Mammary epithelial cell (primary cell): ENCODE results near the gene TIMM13.

Experiments used
- CTCF ChIP-seq, 2 donors: IDR thresholded peaks in 1 of 2; conservative IDR thresholded peaks in 1 of 2; 2 replicates each; pipeline ENCODE4 v1.5.1; 2011 to 2012; ENCODE audit warnings: inconsistent platforms in 2 of 2, low read length in 2 of 2, mild to moderate bottlenecking in 2 of 2, control low read depth in 1 of 2, low read depth in 1 of 2; ENCODE audit not compliant: insufficient read depth in 1 of 2; ENCODE audit errors: extremely low read depth in 1 of 2
- EZH2 ChIP-seq: IDR thresholded peaks from 2 replicates; pipeline ENCODE4 v1.6.1; 2012; ENCODE audit warnings: low read length, inconsistent platforms, borderline replicate concordance

DNA sequence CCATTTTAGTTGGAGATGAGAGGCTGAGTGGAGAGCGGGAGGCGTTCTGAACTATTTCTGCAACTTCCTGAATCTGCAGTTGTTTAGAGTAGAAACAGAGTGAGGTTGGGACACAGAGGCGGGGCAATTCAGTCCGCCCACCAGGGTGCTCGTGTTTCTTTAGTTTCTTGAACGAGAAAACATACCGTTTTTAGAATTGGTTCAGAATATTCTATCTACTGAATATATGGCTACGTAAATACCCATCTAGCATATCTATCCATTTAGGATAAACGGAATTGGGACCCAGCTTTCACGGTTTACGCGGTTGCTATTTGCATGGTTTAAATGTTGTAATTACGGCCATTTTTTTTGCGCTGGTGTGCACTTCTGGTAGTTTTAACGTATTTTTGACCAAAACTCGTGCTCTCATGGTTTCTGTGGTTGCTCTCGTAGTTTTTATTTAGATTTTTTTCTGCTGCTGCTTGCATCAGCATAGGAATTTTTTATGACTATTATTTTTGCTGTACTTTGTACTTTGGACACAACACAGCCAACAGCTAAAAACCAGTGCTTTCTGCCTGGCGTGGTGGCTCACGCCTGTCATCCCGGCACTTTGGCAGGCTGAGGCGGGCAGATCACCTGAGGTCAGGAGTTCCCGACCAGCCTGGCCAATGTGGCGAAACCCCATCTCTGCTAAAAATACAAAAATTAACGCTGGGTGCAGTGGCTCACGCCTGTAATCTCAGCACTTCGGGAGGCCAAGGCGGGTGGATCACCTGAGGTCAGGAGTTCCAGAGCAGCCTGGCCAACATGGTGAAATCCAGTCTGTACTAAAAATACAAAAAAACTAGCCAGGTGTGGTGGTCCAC lies 32.7 kb downstream of the TIMM13 start:
- TF ChIP-seq CTCF (conservative IDR thresholded peaks at IDR 0.05 in 1 of 2, IDR thresholded peaks at IDR 0.05 in 1 of 2; ENCODE audit: extremely low read depth in 1 of 2, insufficient read depth in 1 of 2, low read depth in 1 of 2, low read length in 2 of 2), result no peak
- no peak for TF ChIP-seq EZH2
